ENCODE results near the gene GPR148. TPM values are rescaled to one million over a fixed set of nuclear protein-coding genes. Genes with fewer than 3 reads are reported as not detected.
A peak's percentile ranks its signal among the peaks of the same experiment; 100 is the strongest.

GPR148 gene
- polyA plus RNA-seq, 1 donor (not counting 4 experiments of a cell fraction or from before 2014, with no cell fraction given), result not detected

DNA sequence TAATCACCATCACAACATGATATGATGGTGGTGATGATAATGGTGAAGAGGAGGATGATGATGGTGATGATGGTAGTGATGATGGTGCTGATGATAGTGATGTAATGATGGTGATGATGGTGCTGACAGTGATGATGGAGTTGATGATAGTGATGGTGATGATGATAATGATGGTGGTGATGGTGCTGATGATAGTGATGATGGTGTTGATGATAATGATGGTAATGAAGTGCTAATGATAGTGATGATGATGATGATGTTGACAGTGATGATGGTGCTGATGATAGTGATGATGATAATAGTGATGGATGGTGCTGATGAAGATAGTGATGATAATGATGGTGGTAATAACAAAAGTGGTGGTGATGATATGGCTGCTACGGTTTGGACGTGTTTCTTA, 4.4 kb upstream of the GPR148 start:
- Histone ChIP-seq H3K4me2 (ENCODE audit: control insufficient read depth, extremely low read depth, insufficient read depth, low read depth, low read length) (no peak overlapping the region), H3K79me2 (ENCODE audit: control insufficient read depth, insufficient read depth, low read length) (no peaks in the 10 kb centered on the region), H3K9me1 (ENCODE audit: control insufficient read depth, extremely low read depth, insufficient read depth, low read length) (no peaks in the 10 kb centered on the region), H3K36me3 (ENCODE audit: control insufficient read depth in 2 of 2, extremely low read depth in 1 of 2, insufficient read depth in 2 of 2, low read length in 2 of 2) (no peaks in the 10 kb centered on the region), H3K4me3 (ENCODE audit: control insufficient read depth in 2 of 3, extremely low read depth in 1 of 3, insufficient read depth in 2 of 3, low read depth in 1 of 3, low read length in 3 of 3) (no peak overlapping the region), H3K27me3 (ENCODE audit: control insufficient read depth, extremely low read depth, insufficient read depth, low read length) (peaks cover 8% of the 10 kb centered on the region), H3K27ac (ENCODE audit: control insufficient read depth, insufficient read depth, low read length) (no peak overlapping the region), H3K9me3 (ENCODE audit: control insufficient read depth, low read depth, low read length) (no peaks in the 10 kb centered on the region), H4K20me1 (ENCODE audit: control insufficient read depth, extremely low read depth, insufficient read depth, low read length) (no peaks in the 10 kb centered on the region), H3K9ac (ENCODE audit: control insufficient read depth, extremely low read depth, insufficient read depth, low read length) (no peak overlapping the region), H3K4me1 (ENCODE audit: control insufficient read depth, extremely low read depth, insufficient read depth, low read length) (peaks cover 11% of the 10 kb centered on the region), H2AFZ (ENCODE audit: control insufficient read depth, low read length) (no peak overlapping the region)
- DNase-seq (ENCODE audit: low read depth, low spot score) (no peak), FAIRE-seq (no peak)
- dilution Hi-C loops (cut with MboI; ENCODE audit: extremely low pct_ligation_motif_present, low sequenced_read_pairs), result no loop called here
- TF ChIP-seq EZH2 (IDR thresholded peaks at IDR 0.05; ENCODE audit: low read length), result no peak
- TF ChIP-seq, protein P1, sequence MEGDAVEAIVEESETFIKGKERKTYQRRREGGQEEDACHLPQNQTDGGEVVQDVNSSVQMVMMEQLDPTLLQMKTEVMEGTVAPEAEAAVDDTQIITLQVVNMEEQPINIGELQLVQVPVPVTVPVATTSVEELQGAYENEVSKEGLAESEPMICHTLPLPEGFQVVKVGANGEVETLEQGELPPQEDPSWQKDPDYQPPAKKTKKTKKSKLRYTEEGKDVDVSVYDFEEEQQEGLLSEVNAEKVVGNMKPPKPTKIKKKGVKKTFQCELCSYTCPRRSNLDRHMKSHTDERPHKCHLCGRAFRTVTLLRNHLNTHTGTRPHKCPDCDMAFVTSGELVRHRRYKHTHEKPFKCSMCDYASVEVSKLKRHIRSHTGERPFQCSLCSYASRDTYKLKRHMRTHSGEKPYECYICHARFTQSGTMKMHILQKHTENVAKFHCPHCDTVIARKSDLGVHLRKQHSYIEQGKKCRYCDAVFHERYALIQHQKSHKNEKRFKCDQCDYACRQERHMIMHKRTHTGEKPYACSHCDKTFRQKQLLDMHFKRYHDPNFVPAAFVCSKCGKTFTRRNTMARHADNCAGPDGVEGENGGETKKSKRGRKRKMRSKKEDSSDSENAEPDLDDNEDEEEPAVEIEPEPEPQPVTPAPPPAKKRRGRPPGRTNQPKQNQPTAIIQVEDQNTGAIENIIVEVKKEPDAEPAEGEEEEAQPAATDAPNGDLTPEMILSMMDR (optimal IDR thresholded peaks at IDR 0.05 in 1 of 3, IDR thresholded peaks at IDR 0.05 in 1 of 3, conservative IDR thresholded peaks at IDR 0.05 in 1 of 3; ENCODE audit: extremely low read depth in 1 of 3, insufficient read depth in 2 of 3, low read length in 3 of 3), result no peak

DNA sequence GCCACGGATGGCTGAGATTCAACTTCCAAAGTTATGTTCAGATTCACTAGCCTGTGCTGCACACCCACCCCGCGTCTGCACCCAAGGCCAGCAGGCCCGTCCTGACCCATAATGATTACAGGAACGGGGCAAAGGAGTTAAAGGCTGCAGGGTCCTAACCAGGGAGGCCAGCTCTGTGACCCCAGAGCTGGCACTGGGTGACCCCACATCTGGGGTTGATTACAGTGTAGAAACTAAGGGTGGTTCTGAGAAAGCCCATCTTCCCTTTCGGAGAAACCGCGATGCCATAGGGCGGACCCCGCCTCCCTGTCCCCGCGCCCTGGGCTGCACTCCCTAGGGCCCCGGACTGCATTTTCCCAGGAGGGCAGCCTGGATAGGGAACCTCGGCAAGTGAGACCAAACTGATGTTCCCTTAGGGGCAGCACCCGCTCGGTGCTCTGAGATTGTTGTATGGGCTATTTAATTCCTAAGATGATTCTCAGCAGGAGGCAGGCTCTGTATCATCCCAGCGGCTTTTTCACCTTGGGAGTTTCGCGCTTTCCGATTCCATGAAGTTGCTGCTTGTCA, 2.2 kb upstream of the GPR148 start:
- no peaks in the 10 kb centered on the region for H3K9me3 ChIP-seq (ENCODE audit: control insufficient read depth, low read depth, low read length)
- FAIRE-seq (no peak), DNase-seq (ENCODE audit: low read depth, low spot score) (no peak)
- peak overlapping the region; percentile 68 for H3K9ac ChIP-seq (ENCODE audit: control insufficient read depth, extremely low read depth, insufficient read depth, low read length)
- peak overlapping the region; percentile 46 to 81 (median 72) for H3K4me3 ChIP-seq (ENCODE audit: control insufficient read depth in 2 of 3, extremely low read depth in 1 of 3, insufficient read depth in 2 of 3, low read depth in 1 of 3, low read length in 3 of 3)
- H2AFZ ChIP-seq (ENCODE audit: control insufficient read depth, low read length), result peak overlapping the region; percentile 95
- H3K9me1 ChIP-seq (ENCODE audit: control insufficient read depth, extremely low read depth, insufficient read depth, low read length), result no peaks in the 10 kb centered on the region
- dilution Hi-C loops (cut with MboI; ENCODE audit: extremely low pct_ligation_motif_present, low sequenced_read_pairs), result no loop called here
- H3K27ac ChIP-seq (ENCODE audit: control insufficient read depth, insufficient read depth, low read length), result no peak overlapping the region
- peaks cover 11% of the 10 kb centered on the region for H3K4me1 ChIP-seq (ENCODE audit: control insufficient read depth, extremely low read depth, insufficient read depth, low read length)
- no peaks in the 10 kb centered on the region for H3K79me2 ChIP-seq (ENCODE audit: control insufficient read depth, insufficient read depth, low read length)
- H3K4me2 ChIP-seq (ENCODE audit: control insufficient read depth, extremely low read depth, insufficient read depth, low read depth, low read length), result peak overlapping the region; percentile 99
- H3K36me3 ChIP-seq (ENCODE audit: control insufficient read depth in 2 of 2, extremely low read depth in 1 of 2, insufficient read depth in 2 of 2, low read length in 2 of 2), result no peaks in the 10 kb centered on the region
- no peaks in the 10 kb centered on the region for H4K20me1 ChIP-seq (ENCODE audit: control insufficient read depth, extremely low read depth, insufficient read depth, low read length)
- no peak for TF ChIP-seq EZH2 (IDR thresholded peaks at IDR 0.05; ENCODE audit: low read length)
- TF ChIP-seq, protein P1 (optimal IDR thresholded peaks at IDR 0.05 in 1 of 3, IDR thresholded peaks at IDR 0.05 in 1 of 3, conservative IDR thresholded peaks at IDR 0.05 in 1 of 3; ENCODE audit: extremely low read depth in 1 of 3, insufficient read depth in 2 of 3, low read length in 3 of 3), result no peak
- H3K27me3 ChIP-seq (ENCODE audit: control insufficient read depth, extremely low read depth, insufficient read depth, low read length), result peaks cover 10% of the 10 kb centered on the region
